ENCODE data around the gene ACP2.

DNA sequence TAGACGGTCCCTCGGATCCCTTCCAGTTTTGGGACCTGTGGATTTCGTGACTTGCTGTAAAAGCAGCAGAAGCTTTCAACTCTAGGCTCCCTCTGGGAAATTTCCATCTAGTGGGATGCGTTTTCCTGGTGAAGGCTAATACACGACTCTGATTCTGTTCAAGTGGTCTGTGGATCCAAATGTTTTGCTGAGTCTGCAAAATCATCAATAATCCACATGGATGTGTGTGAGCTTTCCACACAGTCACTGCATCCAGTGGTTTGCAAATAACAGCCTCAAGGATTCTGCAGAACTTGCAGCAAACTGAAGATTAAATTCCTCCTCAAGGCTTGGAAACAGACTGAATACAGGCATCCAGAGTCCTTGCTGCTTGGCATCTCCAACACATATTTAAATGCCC lies 46.0 kb downstream of the ACP2 start:
- TF ChIP-seq, protein P1, sequence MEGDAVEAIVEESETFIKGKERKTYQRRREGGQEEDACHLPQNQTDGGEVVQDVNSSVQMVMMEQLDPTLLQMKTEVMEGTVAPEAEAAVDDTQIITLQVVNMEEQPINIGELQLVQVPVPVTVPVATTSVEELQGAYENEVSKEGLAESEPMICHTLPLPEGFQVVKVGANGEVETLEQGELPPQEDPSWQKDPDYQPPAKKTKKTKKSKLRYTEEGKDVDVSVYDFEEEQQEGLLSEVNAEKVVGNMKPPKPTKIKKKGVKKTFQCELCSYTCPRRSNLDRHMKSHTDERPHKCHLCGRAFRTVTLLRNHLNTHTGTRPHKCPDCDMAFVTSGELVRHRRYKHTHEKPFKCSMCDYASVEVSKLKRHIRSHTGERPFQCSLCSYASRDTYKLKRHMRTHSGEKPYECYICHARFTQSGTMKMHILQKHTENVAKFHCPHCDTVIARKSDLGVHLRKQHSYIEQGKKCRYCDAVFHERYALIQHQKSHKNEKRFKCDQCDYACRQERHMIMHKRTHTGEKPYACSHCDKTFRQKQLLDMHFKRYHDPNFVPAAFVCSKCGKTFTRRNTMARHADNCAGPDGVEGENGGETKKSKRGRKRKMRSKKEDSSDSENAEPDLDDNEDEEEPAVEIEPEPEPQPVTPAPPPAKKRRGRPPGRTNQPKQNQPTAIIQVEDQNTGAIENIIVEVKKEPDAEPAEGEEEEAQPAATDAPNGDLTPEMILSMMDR (IDR thresholded peaks at IDR 0.05; ENCODE audit: insufficient read depth, low read length): no peak
- no peak for TF ChIP-seq SPI1 (IDR thresholded peaks at IDR 0.05; ENCODE audit: borderline replicate concordance, low read depth)
